ENCODE results near the gene SFXN1. TPM values are rescaled to one million over a fixed set of nuclear protein-coding genes. Genes with fewer than 3 reads are reported as not detected.

The SFXN1 gene
- total and polyA plus RNA-seq, 2 donors (not counting 3 experiments of a cell fraction or from before 2014, with no cell fraction given): 61.7 to 69.3 TPM

DNA sequence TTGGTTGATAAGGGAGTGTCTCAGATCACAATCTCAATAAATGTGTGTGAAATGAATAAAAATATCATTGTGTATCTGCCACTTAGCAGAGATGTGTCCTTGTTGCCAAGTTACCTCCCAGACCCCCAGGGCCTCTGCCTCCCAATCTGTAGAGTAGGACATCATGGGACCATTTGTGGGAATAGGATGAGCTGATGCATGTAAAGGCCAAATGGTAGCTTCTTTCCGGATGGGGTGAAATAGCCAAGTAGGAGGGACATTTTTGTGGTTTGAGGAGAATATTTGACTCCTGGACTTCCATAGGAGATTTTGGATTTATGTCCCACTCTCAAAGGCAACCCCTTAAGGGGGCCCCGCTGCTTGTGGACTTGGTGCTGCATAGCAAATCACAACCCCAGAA is 96.9 kb downstream of the SFXN1 start:
- Histone ChIP-seq H4K20me1 (replicated peaks; ENCODE audit: control insufficient read depth, extremely low read depth, insufficient read depth, low read length) (no peaks in the 10 kb centered on the region), H3K4me3 (replicated peaks in 1 of 3; ENCODE audit: insufficient read depth in 1 of 3, low read depth in 1 of 3, low read length in 3 of 3) (no peak overlapping the region), H3K9ac (replicated peaks; ENCODE audit: extremely low read depth, insufficient read depth, low read length) (no peak overlapping the region), H3K9me3 (replicated peaks; ENCODE audit: control insufficient read depth, insufficient read depth, low read length) (peaks cover 2% of the 10 kb centered on the region), H3K4me1 (ENCODE audit: control insufficient read depth, extremely low read depth, insufficient read depth, low read length) (no peaks in the 10 kb centered on the region), H3K27ac (ENCODE audit: insufficient read depth, low read depth, low read length) (no peak overlapping the region), H3K79me2 (ENCODE audit: control insufficient read depth, insufficient read depth, low read length) (no peaks in the 10 kb centered on the region), H2AFZ (ENCODE audit: low read depth, low read length) (no peak overlapping the region), H3K9me1 (replicated peaks; ENCODE audit: control insufficient read depth, extremely low read depth, insufficient read depth, low read length) (no peaks in the 10 kb centered on the region), H3K27me3 (ENCODE audit: control insufficient read depth in 2 of 2, insufficient read depth in 2 of 2, low read length in 2 of 2) (no peaks in the 10 kb centered on the region), H3K36me3 (ENCODE audit: control insufficient read depth in 2 of 2, extremely low read depth in 1 of 2, insufficient read depth in 2 of 2, low read length in 2 of 2) (no peaks in the 10 kb centered on the region), H3K4me2 (ENCODE audit: insufficient read depth, low read length) (no peak overlapping the region)
- intact Hi-C loops (cut with micrococcal nuclease) (no loop called here), dilution Hi-C loops (cut with MboI; ENCODE audit: extremely low pct_ligation_motif_present, low sequenced_read_pairs) (no loop called here)
- DNase-seq (ENCODE audit: low read depth, low spot score) (no peak), FAIRE-seq (no peak)
- BruUV-seq (replicated peaks): no TSS peak
- TF ChIP-seq POLR2AphosphoS5 (IDR thresholded peaks at IDR 0.05; ENCODE audit: insufficient read depth, low read depth, low read length): no peak
- TF ChIP-seq POLR2A (IDR thresholded peaks at IDR 0.05; ENCODE audit: low read depth, low read length): no peak
- TF ChIP-seq FOS (IDR thresholded peaks at IDR 0.05; ENCODE audit: borderline replicate concordance, insufficient read depth, low read length): no peak
- no peak for TF ChIP-seq EZH2 (IDR thresholded peaks at IDR 0.05; ENCODE audit: borderline replicate concordance, low read depth, low read length, severe bottlenecking)
- ChIA-PET CTCF (no interaction called here), POLR2A (no interaction called here)

DNA sequence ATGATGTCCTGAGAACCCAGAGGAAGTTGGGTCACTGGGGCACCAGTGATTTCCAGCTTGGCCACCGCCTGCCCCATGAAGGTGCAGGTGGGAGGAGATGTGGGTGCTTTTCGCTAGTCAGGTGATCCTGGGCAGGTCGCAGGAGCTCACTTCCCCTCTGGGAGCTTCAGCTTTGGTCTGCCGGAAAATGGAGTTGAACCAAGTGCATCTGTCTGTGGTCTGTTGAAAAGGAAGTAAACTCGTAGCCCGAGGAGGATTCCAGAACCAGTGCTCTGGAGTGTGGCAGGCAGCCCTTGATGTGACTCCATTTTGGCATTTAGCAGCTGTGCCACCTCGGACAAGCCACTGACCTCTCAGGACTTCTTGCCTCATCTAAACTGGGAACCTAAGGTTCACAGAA is 97.7 kb downstream of the SFXN1 start:
- Histone ChIP-seq H3K27me3 (ENCODE audit: control insufficient read depth in 2 of 2, insufficient read depth in 2 of 2, low read length in 2 of 2) (no peaks in the 10 kb centered on the region), H3K9ac (replicated peaks; ENCODE audit: extremely low read depth, insufficient read depth, low read length) (no peak overlapping the region), H3K9me1 (replicated peaks; ENCODE audit: control insufficient read depth, extremely low read depth, insufficient read depth, low read length) (no peaks in the 10 kb centered on the region), H3K4me2 (ENCODE audit: insufficient read depth, low read length) (no peak overlapping the region), H3K36me3 (ENCODE audit: control insufficient read depth in 2 of 2, extremely low read depth in 1 of 2, insufficient read depth in 2 of 2, low read length in 2 of 2) (no peaks in the 10 kb centered on the region), H3K79me2 (ENCODE audit: control insufficient read depth, insufficient read depth, low read length) (no peaks in the 10 kb centered on the region), H3K9me3 (replicated peaks; ENCODE audit: control insufficient read depth, insufficient read depth, low read length) (peaks cover 2% of the 10 kb centered on the region), H4K20me1 (replicated peaks; ENCODE audit: control insufficient read depth, extremely low read depth, insufficient read depth, low read length) (no peaks in the 10 kb centered on the region), H3K4me1 (ENCODE audit: control insufficient read depth, extremely low read depth, insufficient read depth, low read length) (no peaks in the 10 kb centered on the region), H2AFZ (ENCODE audit: low read depth, low read length) (no peak overlapping the region), H3K27ac (ENCODE audit: insufficient read depth, low read depth, low read length) (no peak overlapping the region), H3K4me3 (replicated peaks in 1 of 3; ENCODE audit: insufficient read depth in 1 of 3, low read depth in 1 of 3, low read length in 3 of 3) (no peak overlapping the region)
- CTCF ChIA-PET: no interaction called here
- no peak for FAIRE-seq
- intact Hi-C loops (cut with micrococcal nuclease) (no loop called here), dilution Hi-C loops (cut with MboI; ENCODE audit: extremely low pct_ligation_motif_present, low sequenced_read_pairs) (no loop called here)
- no peak for TF ChIP-seq POLR2AphosphoS5 (IDR thresholded peaks at IDR 0.05; ENCODE audit: insufficient read depth, low read depth, low read length)
- no peak for TF ChIP-seq MYC (IDR thresholded peaks at IDR 0.05; ENCODE audit: low read depth, low read length)
- TF ChIP-seq JUN (IDR thresholded peaks at IDR 0.05; ENCODE audit: borderline replicate concordance, insufficient read depth, insufficient read length, low read depth): no peak
- TF ChIP-seq POLR2A (IDR thresholded peaks at IDR 0.05; ENCODE audit: low read depth, low read length): no peak
- BruUV-seq (replicated peaks): no TSS peak
- no peak for DNase-seq (ENCODE audit: low read depth, low spot score)
- POLR2A ChIA-PET: no interaction called here
